HUDEP-2 (cell line): Measurements from ENCODE around the gene ZNHIT6.

Source experiments
- DNase-seq, 76 experiments: peaks; one replicate each; lab custom pipeline; 2025; ENCODE audit not compliant: unreplicated experiment in 76 of 76; lab: John Stamatoyannopoulos, UW

Gene ZNHIT6

DNA sequence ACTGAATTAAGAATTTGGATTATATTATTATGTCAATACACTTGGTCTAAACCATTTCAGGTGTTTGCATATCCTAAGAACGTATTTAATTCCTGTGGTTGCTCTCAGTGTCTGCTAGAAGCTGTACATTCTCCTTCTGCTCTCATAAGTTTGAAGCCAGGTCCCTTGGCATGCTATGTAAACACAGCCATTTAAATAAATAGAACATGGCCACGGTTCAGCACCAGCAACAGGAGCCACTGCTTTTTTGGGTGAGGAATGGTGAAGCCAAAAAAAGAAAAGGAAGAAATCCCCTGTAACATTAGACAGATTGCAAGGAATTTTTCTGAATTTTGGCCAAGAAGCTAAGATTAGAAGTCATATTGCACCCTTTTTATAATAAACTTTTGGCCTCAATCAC lies 108.6 kb downstream of the ZNHIT6 start:
- no peak for DNase-seq
